Inflammatory macrophage treated with lipopolysaccharide for 4 hours (primary cell): ENCODE results near the gene KIN.
"Not testable (repeated sequence)": the region's sequence is repeated elsewhere in the genome, so short reads cannot be mapped to it uniquely, and the experiment has no call there.

Experiments used
- DNase-seq: peaks from one replicate; pipeline ENCODE4 v3.0.0-alpha.2; 2020

Gene KIN

DNA sequence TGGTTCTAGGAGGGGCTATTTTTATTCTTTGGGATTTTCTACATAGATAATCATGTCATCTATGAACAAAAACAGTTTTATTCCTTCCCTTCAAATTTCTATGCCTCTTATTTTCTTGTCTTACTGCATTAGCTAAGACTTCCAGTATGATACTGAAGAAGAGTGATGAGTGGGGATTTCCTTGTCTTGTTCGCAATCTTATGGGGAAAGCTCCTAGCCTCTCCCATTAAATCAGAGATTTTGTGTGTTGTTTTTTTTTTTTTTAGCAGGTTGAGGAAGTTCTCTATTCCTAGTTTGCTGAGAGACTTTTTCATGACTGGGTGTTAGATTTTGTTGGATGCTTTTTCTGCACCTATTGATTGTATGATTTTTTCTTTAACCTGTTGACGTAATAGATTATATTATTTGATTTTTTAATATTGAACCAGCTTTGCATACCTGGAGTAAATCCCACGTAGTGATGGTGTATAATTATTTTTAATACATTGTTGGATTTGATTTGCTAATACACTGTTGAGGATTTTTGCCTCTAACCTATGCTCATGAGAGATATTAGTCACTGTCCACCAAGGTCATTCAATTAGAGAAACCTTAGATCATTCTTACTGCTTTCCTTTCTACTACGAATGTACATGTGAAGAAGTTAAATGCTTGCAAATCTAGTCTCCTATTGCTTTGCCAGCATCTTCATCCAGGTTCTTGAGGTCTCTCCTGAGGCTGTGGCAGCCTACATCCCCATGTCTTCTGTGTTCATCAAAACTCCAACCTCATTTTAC lies 6.6 kb upstream of the KIN start:
- peak; percentile 43 for DNase-seq

DNA sequence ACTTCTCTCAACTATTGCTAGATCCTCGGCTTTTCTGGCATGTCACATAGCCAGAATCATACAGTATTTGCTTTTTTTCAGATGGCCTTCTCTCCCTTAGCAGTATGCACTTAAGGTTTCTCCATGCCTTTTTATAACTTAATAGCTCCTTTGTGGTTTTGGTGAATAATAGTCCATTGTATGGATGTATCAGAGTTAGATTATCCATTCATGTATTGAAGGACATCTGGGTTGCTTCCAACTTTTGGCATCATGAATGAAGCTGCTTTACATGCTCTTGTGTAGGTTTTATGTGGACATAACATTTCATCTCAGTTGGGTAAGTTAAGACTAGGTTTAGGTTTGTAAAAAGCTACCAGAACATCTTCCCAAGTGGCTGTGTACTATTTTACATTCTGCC lies 4.7 kb upstream of the KIN start:
- no peak for DNase-seq

DNA sequence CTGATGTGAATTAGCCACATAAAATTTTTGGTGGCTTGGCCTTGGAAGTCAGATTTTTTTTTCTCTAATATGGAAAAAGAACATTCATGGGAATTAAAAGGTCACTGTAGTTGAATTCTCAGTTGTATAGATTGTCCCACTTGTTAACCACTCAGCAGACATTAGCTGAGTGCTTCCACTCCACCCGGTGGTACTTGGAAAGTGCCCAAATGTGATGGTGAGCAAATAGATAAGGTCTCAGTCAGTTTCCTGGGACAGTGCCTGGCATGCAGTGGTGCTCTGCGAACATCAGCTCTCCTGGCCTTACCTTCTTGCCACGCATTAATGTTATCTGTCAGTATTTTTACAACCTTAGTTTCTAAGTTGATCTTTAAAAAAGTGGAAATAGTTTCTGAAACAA lies 1.6 kb upstream of the KIN start:
- no peak for DNase-seq

DNA sequence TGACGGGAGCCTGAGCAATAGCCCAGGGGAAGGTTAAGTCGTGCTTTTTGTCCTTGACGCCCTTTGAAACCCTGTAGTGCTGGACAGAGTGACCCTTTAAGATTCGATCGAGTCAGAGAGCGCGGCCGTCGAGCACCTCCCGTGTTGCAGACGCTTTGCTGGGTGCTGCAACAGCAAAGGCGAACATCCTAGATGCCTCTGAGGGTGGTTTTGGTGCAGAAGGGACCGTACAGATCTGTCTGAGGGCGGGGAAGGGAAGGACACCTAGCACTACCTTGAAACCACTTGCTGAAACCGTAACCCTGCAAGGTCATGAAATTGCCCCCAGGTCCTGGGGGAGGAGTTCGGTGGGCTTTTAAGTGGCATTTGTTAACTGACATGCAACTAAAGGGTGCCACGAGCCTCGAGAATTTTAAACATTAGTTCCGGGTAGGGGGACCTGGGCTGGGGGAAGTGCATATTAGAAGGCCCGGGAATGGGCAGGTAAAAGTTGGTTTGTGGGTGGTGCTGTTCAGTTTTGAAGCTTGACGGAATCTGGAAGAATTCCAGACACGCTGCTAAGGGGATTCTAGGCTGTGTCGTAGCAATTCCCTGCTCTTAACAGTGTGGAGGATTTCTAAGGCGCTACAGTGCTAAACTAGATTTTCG lies 970 bp upstream of the KIN start:
- DNase-seq: no peak

DNA sequence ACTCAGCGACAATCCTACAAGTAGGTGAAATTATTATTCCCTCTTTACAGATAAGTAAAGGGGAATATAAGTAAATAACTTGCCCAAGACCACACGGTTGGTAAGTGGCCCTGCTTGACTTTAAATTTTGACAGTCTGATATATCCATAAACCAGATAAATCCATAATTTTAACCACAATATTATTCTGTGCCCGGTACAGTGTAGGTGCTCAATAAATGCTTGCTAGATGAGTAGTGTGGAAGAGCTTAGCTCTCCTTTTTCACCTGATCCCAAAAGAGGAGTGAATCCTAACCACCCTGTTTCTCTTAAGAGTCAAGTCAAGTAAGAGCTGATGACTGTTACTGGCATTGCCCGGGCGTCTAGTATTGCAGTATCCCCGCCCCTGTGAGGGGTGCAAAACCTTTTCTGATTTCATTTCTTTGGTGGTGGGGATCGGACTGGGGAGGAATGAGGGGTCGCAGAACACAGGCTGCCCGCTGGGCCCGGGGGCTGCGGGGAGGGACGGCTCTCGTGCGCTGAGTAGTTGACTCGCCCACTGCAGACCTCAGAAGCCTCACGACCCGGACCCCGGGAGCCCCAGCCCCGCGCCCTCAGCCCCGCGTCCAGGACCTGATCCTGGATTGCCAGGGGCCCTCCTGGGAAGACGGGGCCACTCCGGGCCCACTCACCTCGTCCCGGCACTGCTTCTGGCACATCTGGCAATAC lies 490 bp downstream of the KIN start:
- DNase-seq: peak; percentile 23

DNA sequence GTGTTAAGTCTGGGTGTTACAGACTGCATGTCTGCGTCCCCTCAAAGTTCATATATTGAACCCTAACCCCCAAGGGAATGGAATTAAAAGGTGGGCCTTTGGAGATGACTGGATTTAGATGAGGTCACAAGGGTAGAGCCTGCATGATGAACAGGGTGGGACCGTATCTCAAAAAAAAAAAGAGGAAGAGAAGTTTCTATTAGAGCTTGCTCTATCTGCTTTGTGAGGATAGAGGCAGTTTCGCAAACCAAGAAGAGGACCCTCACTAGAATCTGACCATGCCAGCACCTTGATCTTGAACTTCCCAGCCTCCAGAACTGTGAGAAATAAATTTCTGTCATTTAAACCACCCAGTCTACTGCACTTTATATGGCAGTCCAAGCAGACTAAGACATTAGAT lies 1.4 kb downstream of the KIN start:
- DNase-seq: peak; percentile 43

DNA sequence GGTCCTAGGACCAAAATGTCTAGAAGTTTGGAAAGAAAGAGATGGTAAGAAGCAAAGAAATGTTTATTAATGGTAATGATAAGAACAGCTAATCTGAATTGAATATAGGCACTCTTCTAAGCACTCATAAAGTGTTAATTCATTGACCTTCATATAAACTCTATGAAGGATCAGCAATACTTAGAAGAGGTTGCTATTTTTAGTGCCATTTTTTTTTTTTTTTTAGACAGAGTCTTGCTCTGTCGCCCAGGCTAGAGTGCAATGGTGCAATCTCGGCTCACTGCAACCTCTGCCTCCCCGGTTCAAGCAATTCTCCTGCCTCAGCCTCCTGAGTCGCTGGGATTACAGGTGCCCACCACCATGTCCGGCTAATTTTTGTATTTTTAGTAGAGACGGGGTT lies 5.6 kb downstream of the KIN start:
- not testable (repeated sequence) for DNase-seq

DNA sequence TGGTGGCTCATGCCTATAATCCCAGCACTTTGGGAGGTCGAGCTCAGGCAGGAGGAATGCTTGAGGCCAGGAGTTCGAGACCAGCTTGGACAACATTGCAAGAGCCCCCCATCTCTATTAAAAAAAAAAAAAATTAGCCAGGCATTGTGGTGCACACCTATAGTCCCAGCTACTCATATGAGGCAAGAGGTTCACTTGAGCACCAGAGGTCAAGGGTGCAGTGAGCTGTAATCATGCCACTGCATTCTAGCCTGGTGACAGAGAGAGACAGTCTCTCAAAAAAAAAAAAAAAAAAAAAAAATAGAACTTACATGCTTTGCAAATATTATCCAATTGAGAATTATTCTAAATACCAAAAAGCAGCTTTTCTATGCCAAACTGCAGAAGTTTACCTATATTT lies 11.0 kb downstream of the KIN start:
- DNase-seq: no peak

DNA sequence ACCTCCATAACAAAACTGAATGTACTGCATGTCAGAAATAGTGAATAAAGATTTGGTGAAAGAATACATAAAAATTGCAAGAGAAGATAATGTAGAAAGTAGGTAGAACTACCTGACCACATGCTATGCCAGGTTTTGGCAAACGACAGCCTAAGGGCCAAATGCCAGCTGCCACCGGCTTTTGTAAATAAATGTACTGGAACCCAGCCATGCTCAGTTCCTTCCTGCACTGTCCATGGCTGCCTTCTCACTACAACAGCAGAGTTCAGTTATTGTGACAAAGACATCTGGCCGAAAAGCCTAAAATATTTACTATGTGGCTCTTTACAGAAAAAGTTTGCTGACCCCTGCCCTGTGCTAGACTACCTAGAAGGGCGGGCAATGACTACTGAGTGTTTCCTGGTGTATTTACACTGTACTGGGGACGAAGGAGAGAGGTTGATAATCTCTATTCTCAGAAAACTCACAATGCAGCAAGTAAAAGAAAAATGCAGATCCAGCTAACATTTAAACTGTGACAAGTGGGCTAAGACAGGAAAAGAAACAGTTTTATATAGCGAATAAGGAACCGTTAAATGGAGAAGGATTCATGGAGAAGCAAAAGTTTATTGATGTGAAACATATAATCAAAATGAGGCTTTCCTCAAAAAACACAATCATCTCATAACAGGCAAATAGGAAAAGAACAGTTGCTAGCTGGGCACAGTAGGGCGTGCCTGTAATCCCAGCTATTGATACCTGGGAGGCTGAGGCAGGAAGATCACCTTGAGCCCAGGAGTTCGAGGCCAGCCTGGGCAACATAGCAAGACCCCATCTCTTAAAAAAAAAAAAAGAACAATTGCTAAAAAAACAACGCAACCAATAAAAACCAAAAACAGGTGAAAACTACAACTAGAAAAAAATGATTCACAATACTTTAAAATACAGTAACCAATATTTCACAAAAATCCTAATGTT lies 13.7 kb downstream of the KIN start:
- no peak for DNase-seq

DNA sequence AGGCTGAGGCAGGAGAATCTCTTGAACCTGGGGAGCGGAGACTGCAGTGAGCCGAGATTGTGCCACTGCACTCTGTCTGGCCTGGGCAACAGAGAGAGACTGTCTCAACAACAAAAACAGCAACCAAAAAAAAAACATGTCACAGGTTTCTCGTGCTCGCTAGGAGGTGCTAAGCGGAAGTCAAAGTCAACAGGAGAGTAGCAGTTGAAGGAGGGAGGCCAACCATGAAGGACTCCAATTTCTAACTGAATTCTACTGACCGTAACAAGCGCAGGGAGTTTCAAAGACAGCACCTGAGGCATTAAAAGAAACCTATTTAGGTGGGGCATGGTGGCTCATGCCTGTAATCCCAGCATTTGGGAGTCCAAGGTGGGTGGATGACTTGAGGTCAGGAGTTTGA lies 19.4 kb downstream of the KIN start:
- DNase-seq: no peak

DNA sequence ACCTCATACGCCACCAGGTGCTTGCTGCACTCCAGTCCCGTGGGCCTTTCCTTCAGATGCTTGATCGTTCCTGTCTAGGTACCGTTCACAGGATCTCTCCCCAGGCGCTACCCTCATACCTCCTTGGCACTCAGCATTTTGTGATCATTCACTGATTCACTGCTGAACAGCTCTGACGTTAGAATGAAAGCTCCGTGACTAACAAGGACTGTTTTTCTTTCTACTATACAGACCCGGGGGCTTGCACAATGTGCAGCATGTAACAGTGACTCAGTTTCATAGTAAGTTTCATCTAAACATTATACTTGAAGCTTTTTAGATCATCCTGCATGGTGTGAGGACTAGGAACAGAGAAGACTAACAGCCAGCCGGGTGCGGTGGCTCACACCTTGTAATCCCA lies 20.6 kb downstream of the KIN start:
- no peak for DNase-seq

DNA sequence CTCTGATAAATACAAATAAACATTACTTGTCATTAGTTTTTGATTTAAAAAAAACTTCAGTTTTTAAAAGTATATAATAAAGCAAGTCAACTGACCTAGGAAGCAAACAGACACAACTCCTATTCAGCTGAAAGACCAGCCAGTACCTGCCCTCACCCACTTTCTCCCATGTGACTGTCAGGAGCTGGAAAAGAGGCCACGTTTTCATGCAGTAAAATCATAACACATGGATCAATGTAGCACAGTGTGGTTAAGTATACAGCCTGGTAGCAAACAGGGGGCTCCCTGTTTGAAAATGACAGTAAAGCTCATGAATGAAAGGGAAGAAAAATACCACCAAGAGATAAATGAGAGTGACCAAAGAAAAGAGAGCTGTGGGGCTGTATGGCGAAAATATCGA lies 21.6 kb downstream of the KIN start:
- no peak for DNase-seq

DNA sequence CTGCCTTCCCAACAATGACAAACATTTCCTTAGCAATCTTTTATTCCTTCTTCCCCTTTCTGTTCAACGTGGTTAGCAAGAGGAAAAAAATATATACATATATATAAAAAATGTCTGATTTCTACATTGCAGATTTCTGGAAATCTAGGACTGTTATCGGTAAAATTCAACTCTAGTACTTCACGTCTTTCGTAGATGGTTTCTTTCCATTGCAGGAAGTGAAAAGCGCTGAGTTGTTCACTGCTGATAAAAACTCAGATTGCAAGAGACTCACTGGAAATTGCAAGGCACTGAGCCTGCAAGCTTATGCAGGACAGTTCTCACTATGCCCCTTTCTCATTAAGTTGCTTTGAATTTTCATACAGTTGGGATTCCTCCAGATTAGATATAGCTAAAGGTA lies 23.9 kb downstream of the KIN start:
- DNase-seq: peak; percentile 48

DNA sequence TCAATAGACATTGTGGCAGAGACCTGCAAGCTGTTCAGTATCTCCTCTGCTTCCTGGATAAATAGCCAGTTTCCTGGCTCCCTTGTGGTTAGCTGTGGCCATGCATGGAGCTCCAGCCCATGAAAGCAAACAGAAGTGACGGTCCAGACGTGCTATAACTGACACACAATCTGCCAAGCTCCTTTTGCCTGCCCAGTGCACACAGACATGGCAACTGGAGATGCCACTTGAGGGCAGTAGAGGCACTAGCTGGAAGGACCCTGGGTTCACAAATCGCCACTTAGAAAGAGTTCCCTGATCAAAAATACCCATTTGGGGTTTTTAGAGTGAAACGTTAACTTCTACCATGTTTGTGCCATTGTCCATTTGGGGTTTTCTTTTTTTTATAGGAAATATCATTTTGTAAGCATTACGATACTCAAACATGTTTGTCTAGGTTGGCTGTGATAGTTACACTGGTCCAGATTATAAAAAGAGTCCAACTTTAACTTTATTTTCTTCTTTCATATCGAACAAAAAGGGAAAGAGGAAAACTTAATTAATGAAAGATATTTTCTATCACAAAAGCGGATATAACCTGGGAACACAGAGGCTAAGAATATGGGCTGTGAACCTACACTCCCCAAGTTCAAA lies 31.3 kb downstream of the KIN start:
- peak; percentile 10 for DNase-seq

DNA sequence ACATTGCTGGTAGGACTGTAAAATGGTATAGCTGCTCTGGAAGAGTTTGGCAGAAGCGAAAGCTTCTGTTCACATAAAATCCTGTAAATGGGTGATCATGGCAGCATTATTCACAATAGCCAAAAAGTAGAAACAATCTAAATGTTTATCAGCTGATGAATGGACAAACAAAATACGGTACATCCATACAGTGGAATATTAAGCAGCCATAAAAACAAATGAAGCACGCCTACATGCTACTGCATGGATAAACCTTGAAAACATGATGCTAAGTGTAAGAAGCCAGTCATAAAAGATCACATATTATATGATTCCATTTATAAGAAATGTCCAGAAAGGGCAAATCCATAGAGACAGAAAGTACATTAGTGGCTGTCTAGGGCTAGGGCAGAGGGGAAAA lies 32.7 kb downstream of the KIN start:
- DNase-seq: no peak

DNA sequence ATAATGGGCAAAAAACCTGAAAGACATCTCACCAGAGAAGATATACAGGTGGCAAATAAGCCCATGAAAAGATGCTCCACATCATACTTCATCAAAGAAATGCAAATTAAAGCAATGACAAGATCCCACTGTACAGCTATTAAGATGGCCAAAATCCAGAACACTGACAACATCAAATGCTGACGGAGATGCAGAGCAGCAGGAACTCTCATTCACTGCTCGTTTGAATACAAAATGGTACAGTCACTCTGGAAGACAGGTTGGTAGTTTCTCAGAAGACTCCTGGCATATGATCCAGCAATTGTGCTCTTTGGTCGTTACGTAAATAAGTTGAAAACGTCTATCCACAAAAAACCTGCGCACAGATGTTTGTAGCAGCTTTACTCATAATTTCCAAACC lies 35.5 kb downstream of the KIN start:
- no peak for DNase-seq

DNA sequence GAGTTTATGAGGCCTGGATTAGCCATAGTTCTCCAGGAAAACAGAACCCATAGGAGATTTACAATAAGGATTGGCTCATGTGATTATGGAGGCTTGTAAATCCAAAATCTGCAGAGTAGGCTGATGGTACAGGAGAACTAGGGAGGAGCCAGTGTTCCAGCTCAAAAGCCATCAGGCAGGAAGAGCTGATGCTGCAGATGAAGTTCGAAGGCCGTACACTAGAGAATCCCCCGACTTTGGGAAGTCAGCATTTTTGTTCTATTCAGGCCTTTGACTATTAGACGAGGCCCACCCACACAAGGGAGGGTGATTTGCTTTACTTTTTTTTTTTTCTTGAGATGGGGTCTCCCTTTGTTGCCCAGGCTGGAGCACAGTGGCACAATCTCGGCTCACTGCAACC lies 37.6 kb downstream of the KIN start:
- DNase-seq: no peak

DNA sequence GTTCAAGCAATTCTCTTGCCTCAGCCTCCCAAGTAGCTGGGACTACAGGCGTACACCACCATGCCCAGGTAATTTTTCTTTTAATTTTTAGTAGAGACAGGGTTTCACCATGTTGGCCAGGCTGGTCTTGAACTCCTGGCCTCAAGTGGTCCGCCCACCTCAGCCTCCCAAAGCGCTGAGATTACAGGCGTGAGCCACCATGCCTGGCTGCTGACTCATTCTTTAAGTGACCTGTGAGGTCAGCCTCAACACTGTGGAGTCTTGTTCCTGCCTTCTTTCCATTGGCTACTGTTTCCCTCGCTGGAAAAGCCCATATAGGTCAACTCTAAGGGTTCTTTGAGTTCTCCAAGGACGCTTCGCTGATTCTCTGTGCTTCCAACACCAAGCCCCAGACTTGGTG lies 39.2 kb downstream of the KIN start:
- DNase-seq: not testable (repeated sequence)

DNA sequence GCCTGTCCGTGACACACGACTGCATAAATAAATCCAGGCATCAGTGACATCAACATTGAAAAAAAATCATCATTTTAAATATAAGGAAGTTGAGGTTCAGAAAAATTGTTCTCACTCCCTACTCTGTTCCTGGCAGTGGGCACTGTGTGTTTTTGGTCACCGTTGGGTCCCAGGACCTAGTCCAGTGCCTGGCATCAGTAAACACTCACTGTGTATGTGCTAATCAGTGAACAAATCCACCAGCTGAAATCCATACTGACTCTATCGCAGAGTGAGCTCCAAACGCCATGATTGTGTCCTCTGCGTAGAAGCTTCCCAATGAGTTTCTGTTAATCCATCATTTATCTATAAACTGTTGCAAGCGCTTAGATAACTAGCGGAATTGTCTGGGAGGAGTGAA lies 43.5 kb downstream of the KIN start:
- DNase-seq: no peak

DNA sequence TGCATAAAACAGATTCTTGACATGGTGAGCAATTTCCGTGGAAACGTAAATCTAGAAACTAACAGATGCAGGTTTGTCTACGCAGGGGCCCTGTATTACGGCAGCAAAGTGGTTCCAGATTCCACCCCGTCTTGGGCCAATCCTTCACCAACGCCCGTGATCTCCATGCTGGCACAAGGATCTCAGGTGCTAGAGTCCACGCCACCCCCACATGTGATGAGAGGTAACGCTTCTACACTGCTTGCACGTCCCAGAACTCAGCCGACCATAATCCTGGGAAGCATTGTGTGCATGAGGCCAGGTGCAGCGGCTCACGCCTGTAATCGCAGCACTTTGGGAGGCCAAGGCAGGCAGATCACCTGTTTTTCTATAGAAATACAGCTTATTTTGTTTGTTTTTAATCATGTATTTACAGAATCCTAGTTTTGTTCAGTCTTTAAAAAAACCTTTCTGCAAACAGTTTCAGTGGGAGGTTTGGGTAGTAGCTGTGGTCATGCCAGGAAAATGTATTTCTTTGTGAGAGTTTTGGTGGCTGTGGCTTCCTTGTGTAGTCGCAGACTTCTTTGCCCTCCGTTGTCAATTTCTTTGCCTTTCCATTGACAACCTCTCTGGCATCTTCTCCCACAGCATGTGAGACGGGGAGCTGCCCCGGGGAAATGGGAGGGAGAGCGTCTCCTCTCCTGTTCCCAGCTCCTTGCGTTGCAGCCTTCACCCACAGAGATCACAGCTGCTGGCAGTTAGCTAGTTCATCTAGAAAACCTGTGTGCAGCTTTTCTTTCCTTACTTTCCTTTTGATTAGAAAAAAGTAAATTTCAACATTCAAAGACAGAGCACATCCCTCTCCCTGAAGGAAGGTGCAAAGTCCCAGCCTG lies 49.0 kb downstream of the KIN start:
- no peak for DNase-seq

DNA sequence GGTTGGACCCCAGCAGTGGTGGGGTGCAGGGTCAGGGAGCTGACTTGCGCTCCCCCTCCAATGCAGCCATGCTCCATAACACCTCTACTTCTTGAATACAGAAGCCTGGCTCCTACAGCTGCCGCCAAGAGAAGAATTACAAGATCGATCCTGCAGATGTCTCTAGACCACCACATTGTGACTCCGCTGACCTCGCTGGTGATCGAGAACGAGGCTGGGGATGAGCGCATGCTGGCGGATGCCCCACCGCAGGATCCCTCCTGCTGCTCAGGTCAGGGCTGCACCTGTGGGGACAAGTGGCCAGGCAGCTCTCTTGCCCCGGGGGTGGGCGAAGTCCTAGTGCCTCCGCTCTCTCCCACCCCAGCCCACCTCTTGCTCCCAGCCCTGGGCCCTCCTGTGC lies 53.0 kb downstream of the KIN start:
- no peak for DNase-seq
